Stimulated activated CD8-positive, alpha-beta memory T cell treated with anti-CD3 and anti-CD28 coated beads, Interleukin-2, amount 100 ng/mL, for 1 hour (primary cell): ENCODE measurements around the gene CCDC187.
A peak's percentile ranks its signal among the peaks of the same experiment; 100 is the strongest.
"Not testable (repeated sequence)": the region's sequence is repeated elsewhere in the genome, so short reads cannot be mapped to it uniquely, and the experiment has no call there.

Experiments used
- DNase-seq, 2 donors: peaks; one replicate each; pipeline ENCODE4 v3.0.0-alpha.2; 2020; ENCODE audit warnings: low read depth in 2 of 2

CCDC187 gene

GRCh38 chr9:136303825-136304416, at the start of gene CCDC187:
Gene CCDC187, minus strand, starts transcription at chr9:136304094. Its CDS starts 264 bp downstream, at chr9:136303830.
- DNase-seq = no peak

GRCh38 chr9:136353088-136353487, 49.2 kb upstream of the CCDC187 start:
- no peak for DNase-seq

- DNase-seq = no peak
These were observed 48.8 kb upstream of the CCDC187 start for GRCh38 chr9:136352682-136353081.

- DNase-seq = not testable (repeated sequence)
These were observed 48.0 kb upstream of the CCDC187 start for GRCh38 chr9:136351868-136352267.

DNA sequence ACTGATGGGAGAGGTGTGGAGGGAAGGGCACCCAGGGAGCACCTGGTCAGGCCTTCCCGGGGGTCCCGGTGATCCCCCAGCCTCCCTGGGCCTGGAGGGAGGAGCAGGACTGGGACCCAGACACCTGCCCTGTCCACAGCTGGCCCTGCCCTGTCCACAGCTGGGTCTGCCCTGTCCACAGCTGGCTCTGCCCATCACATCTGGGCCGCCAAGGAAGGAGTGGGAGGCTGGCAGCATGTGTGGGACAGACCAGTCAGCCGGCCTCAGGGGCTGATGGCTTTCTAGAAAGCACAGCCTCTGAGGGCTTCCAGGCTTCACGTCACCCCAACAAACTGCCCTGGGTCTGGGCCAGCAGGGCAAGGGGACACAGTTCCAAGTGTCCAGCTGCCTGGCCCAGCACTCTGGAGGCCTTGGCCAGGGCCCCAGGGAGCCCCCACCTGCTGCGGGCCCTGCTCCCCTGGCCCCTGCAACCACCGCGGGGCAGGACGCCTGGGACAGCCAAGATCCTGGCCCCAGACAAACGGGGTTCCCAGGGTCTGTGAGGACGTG, 47.4 kb upstream of the CCDC187 start:
- DNase-seq = no peak

GRCh38 chr9:136349546-136349945, 45.7 kb upstream of the CCDC187 start:
- DNase-seq = no peak

- no peak for DNase-seq
These were observed 44.8 kb upstream of the CCDC187 start for GRCh38 chr9:136348691-136349090.

GRCh38 chr9:136347472-136348256, 43.8 kb upstream of the CCDC187 start:
- DNase-seq = no peak

DNA sequence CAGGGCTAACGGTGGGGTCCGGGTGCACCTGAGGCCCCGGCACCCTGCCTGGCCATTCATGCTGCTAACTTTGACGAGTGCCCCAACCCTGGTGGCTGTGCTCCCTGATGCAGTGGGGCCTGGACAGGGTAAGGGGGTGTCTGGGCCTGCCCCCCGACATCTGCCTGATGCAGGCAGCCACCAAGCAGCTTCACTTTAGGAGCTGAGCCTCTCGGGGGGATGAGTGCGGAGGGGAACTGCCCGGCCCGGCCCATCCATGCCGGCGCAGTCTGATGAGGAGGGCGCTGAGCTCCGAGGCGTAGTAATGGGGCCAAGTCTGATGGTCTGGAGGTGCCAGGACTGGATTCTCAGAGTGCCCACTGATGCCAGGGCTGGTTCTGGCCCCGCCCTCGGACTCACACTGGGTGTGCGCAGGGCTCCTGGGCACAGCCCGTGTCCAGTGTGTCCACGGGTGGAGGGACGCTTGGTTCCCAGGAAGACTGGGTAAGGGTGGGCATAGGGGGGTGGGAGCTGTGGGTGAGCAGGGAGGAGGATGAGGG, 43.1 kb upstream of the CCDC187 start:
- no peak for DNase-seq

DNA sequence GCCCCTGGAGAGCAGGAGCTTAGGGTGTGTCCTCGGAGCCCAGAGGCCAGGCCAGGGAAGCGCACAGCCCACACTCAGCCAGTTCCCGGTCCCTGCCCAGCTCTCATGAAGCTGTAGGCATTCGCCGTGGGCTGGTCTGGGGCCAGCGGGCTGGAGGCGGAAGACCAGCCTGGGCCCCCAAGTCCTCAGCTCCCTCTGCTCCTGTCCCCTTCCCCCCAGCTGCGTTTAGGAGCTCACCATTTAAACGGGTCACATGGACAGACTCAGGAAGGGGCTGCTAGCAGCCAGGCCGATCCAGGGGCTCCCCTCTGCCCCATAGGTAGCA, 42.2 kb upstream of the CCDC187 start:
- no peak for DNase-seq

GRCh38 chr9:136345281-136346156, 41.6 kb upstream of the CCDC187 start:
- DNase-seq = no peak

- DNase-seq = no peak
These were observed 40.8 kb upstream of the CCDC187 start for GRCh38 chr9:136344544-136345280.

- DNase-seq = no peak
These were observed 40.0 kb upstream of the CCDC187 start for GRCh38 chr9:136343884-136344269.

DNA sequence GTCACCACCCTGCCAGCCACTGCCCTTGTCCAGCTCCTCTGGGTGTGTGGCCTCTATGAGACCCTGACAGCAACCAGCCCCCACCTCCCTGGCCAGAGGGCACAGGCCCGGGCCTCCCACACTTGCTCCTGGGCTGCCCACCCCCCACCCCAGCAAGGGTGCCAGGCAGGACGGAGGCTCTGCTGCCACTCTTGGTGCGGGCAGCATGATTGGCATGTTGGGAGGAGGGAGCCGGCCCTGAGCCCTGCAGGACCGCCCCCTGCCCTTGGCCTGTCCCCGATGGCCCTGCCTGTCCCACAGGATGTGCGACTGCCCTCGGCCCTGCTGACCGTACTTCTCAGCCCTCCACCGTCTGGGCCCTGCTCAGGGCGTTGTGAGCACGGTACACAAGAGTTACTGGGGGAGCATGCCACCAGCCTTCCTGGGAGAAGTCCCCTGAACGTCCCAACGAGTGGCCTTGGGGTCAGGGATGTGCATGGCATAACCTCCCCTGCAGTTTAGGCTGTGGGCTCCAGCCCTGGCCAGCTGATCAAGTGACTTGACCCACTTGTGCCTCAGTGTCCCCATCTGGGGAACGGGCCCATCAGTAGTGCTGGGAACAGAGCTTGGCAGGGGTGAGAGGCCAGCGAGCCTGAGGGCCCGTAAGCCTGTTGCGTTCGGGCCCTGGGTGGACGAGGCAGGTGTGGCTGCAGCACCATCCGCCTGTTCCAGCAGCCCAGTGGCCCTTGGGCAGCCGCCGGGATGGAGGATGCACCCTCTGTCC, 39.4 kb upstream of the CCDC187 start:
- no peak for DNase-seq

DNA sequence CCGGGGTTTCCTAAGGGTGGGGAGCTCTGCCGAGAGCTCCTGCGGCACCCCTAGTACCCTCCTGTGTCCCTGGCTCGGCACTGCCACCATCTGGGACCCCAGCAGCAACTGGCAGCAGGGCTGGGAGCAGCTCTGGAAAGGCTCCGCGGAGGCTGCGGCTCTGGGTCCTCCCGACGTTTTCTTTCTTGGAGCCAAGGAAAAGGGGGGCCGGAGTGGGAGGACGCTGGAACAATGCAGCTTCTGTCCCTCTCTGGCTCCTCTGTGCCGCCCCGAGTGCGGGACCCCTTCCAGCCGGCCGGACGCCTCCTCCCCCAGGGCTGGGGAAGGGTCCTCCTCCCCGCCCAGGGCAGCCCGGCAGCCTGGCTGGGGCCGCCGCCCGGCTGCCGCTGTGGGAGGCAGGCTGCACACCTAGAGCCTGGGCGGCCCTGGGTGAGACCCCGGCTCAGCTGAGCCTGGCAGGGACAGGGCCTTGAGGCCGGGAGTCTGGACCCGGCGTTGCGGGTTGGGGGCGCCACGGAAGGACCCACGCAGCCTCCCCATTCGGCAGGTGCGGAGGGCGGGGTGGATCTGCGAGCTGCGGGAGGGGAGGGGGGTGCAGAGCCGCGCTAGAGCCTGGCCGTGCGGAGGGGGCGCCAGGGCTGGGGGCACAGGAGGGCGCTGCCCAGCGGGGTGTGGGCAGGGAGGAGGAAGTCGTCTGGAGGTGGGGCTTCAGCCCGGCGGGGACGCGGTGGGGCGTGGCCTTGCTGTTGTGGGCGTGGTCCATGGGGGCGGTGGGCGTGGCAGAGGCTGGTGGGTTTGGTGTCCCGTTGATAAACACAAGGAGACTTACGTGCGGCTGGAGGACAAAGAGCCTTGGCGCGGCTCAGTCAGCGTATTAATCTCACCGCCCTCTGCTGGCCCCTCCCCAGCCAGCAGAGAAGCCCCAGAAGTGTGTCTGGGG, 38.6 kb upstream of the CCDC187 start:
- peak; percentile 19 to 45 for DNase-seq

GRCh38 chr9:136341769-136342168, 37.9 kb upstream of the CCDC187 start:
- DNase-seq = no peak

DNA sequence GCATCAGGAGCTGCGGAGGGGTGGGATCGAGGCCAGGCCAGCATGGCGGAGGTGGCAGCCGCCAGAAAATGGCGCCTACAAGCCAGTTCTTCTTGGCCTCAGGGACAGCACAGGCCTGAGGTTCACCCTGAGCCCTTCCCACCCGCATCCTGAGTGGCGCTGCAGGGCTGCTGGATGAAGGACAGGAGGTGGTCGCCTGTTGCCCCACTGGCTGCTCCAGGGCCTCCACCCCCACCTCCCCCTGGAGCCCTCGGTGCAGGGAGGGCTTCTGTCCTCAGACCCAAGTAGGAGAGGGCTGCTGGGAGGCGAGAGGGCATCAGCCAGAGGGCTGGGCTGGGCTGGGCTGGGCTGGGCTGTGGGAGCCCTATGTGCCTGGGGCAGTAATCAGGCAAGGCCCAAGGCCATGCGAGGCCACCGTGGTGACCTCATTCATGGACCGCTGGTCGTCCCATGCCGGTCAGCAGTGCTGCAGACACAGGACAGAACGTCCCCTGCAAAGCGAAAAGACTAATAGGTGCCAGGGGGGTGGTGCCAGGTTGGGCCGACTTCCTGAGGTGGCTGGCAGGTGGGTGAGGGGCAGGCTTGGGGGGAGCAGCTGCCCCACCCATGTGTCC, 37.3 kb upstream of the CCDC187 start:
- DNase-seq = no peak

DNA sequence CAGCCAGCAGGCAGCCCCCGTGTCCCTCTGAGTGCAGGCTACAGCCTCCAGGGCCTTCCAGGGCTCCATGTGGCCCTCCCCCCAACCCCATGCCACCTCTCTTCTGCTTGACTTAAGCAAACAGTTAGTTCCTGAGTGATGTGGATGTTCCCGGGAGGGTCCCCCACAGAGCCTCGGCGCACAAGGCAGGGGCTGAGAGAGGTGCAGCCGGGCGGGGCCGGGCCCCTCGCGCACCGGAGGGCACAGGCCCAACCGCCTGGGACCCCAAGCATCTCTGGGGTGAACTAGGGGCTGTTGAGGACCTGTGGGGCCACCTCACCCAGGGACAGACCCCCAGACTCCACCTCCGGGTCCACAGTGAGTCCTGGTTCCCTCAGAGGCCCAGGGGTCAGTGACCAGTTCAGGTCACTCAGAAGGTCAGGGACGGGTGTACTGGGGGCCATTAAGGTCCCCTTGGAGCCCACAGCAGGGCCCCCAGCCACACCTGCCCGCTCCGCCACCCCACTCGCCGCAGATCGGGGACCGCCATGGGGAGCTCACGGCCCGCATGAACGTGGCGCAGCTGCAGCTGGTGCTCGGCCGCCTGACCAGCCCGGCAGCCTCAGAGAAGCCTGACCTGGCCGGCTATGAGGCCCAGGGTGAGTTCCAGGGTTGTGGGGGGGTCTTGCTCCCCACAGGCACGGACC, 36.6 kb upstream of the CCDC187 start:
- no peak for DNase-seq

DNA sequence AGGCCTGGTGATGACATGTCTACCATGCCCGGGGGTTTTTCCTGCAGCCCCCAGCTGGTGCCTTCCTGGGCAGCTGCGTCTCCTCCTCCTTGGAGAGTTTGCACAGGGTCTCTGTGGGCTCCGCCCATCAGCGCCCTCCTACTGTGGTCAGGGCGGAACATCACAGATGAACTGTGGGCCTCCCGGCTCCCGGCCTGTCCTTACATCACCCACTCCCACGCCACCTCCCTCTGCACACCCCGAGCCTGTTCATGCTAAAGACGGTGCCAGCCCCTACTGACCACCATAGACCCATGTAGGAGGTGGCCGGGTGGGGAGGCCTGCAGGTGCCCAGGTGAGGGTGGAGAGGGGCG, 36.0 kb upstream of the CCDC187 start:
- DNase-seq = no peak
